Stimulated activated CD4-positive, alpha-beta T cell treated with anti-CD3 and anti-CD28 coated beads, Interleukin-1b, Interleukin-23, amount 100 ng/mL, for 48 hours (primary cell): ENCODE results near the gene ZNRF1.
"Not testable (repeated sequence)": the region's sequence is repeated elsewhere in the genome, so short reads cannot be mapped to it uniquely, and the experiment has no call there.

Experiments
- DNase-seq: peaks from one replicate; pipeline ENCODE4 v3.0.0-alpha.2; 2020

ZNRF1 gene

DNA sequence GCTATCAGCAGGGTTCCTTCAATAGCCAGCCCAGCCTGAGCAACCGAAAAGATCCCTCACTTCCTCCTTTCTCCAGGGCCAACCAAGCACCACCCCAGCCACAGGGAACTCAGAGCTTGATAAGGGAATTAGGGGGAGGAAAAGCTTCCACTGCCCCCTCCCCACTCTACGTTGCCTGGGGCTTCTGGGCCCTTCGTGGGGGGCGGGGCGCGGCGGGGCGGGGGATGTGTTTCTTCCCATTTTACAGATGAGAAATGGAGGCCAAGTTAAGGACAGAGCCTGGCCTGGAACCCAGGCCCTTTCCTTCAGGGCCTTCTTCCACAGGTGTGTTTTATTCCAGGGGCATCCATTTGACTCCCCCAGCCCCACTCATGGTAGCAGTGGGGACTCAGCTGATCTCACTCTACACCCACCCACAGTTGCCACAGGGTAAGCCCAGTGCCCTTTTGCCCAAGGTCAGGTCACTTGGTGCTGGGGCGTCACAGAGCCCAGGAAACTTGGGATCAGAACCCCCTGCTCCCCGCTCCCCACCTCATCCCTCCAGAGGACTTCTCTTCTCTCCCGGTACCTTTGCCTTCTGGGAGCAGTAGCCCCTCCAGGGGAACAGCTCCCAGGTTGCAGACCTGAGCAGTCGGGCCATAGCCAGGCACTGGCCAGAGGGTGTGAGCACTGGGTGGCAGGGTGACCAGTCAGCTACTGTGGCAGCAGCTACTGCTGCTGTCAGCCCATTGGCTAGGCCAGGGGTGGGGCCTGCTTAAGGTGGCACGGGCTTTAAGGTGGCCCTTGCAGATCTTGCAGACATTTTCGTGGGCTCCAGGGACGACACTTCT, 117.5 kb downstream of the ZNRF1 start, which contains the start of gene LDHD:
Gene LDHD, minus strand, starts transcription at position 700 of the 830 bp plus-strand sequence. Its CDS starts 60 bp downstream, at position 640.
- no peak for DNase-seq

DNA sequence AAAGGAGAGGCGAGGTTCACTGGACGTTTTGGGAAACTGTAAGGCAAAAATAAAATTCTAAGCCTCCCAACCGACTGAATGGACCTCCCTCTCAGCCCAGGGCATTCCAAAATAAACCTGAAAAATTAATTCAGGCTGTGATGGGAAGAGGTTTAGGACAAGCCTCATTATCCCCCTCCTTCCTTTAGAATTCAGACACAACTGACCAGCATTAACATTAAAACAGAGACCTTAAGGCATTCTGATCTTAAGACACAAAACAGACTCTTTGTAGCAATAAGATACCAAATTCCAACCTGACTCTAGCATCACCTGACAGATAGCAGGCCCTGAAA, 118.1 kb downstream of the ZNRF1 start:
- DNase-seq, result no peak

DNA sequence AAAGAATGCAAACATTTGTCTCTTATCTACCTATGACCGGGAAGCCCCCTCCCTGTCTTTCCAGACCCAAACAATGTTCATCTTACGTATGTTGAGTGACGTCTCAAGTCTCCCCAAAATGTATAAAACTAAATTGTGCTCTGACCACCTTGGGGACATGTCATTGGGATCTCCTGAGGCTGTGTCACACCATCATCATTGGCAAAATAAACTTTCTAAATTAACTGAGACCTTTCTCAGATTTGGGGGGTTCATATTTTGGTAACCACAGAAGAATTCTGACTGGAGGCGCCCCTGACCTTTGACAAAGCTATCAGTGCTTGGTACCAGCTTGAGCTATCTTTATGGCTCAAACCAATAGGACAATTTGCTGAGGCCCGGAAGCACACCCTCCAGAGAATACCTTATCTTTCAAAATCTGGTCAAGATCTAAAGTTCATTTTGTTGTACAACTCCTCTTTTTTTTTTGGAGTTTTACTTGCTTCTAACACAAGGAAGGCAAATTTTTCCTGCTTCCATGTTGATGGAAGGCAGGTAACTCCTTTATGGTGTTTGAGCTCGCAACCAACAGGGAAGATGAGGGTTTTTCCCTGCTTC, 120.2 kb downstream of the ZNRF1 start:
- DNase-seq, result no peak

DNA sequence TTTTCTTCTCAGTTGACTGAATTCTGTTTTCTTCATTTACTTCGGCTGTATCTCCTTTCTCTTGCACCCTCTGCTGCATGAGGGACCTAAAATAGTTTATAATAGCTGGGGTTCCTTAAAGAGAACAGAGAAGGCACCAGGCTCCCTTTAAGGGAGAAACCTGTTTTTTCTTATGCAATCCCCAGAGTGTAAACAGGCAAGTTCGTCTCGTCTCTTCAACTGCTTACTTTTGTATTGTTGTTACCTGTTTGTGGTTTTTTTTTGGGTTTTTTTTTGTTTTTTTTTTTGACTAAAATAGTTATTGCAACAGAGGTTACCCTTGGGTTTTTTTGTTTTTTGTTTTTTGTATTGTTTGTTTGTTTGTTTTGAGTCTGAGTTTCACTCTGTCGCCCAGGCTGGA, 121.4 kb downstream of the ZNRF1 start:
- no peak for DNase-seq

DNA sequence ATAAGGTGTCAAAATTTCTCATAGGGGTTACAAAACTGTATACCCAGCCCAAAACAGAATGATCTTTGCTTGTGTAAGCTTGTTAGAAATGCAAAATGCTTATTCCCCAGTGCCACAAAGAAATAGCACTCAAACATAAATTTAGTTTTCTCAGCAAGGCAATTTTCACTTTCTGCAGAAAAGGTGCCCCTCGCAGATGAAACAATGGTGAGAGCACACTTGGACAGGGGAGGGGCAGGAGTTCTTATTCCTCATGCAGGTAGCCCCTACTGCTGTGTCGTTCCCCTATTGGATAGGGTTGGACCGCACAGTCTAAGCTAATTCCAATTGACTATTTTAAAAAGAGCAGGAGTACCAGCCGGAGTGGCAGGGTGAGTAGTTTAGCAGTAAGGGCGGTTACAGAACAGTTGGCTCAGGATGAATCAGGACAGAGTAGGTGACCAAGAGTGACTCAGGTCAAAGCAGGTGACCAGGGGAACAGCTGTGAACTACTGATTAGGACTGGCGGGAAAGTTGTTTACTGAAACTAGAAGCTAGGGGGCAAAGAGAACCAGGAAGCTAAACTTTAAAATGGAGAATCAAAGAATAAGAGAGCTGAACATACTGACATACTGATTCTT, 123.2 kb downstream of the ZNRF1 start:
- no peak for DNase-seq

DNA sequence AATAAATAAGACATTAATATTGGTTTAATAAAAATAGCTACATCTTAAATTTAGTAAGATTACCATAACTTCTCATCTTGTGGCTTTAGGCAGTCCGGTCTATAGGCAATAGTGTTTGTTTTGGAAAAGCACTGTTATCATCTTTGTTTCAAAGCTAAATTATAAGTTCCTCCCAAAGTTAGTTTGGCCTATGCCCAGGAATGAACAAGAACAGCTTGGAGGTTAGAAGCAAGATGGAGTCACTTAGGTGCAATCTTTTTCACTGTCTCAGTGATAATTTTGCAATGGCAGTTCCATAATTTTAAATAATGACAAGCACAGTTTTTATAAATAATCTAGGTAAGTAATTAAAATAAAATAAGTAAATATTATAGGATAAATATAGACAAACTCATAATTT, 123.8 kb downstream of the ZNRF1 start:
- no peak for DNase-seq

DNA sequence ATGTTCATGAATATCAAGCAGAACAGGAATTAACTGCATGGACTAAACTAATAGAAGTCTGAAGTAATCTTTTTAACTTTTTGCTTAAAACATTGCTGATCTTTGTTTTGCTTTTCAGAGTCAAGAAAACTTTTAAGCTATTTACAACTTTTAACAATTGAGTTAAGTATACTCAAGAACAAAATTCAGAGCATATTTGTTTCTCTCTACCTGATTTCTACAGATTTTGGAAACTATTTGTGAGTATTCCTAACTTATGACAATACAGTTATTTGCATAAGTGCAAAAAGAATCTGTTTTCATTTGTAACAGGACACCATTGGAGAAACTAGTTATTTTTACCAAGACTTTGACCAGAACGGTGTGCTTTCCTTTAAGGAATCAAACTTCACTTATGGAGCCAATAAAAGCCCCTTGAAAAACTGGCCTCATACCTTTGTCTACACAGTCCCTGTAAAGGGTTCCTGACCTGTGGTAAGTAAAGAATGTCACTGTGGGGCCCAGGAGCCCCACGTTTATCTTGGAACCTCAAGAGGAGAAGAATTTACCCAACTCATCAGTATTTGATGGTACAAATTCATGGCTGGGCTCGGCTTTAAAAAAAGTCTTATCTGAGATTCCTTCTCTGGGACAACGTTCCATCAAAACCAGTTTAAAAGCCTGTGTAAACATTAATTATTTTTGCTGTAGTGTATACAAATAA, 129.0 kb downstream of the ZNRF1 start:
- DNase-seq, result no peak

DNA sequence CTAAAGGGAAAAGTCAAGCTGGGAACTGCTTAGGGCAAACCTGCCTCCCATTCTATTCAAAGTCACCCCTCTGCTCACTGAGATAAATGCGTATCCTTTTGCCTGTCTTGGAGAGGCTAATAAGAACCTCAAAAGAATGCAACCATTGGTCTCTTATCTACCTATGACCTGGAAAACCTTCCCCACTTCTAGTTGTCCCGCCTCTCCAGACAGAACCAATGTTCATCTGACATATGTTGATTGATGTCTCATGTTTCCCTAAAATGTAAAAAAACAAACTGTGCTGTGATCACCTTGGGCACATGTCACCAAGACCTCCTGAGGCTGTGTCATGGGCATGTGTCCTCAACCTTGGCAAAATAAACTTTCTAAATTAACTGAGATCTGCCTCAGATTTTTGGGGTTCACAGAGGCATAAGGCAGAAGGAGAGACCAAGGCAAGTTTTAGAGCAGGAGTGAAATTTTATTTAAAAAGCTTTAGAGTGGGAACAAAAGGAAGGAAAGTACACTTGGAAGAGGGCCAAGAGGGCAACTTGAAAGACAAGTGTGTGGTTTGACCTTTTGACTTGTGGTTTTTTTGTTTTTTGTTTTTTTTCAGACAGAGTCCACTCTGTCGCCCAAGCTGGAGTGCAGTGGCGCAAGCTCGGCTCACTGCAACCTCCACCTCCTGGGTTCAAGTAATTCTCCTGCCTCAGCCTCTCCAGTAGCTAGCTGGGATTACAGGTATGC, 130.8 kb downstream of the ZNRF1 start:
- not testable (repeated sequence) for DNase-seq

DNA sequence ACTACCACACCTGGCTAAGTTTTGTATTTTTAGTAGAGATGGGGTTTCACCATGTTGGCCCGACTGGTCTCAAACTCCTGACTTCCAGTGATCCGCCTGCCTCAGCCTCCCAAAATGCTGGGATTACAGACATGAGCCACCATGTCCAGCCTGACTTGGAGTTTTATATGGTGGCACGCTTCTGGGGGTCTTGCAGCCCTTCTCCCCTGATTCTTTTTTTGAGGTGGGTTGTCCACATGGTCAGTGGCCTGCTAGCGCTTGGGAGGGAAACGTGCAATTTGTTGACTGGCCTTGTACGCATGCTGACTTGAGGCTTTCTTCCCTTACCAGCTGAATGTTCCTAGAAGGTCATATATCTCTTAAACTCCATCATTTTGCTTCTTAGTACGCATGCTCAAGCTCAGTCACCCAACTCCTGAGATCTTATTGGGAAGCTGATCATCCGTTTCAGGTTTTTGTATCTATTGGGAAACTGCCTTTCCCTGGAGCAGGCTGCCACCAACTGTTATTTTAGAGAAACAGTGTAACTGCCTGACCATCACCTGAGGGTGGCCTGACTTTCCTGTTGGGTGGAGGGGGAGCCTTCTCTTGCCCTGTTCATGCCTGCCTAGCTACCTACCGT, 131.4 kb downstream of the ZNRF1 start:
- no peak for DNase-seq

DNA sequence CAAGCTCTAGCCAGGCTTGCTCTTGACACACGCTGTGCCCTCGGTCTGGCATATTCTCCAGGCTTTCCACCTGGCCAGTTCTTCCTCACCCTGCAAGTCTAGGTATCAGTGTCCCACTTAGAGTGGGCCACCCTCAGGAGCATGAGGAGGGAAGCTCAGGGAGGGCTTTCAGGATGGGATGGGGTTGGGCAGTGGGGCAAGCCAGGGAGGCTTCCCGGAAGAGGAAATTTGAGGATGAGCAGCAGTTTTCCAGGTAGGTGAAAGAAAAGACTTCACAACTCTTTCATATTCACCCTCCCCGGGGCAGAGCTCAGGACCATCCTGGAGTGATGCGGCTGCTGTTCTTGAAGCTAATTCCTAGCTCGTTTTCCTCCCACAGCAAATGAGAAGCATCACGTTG, 132.3 kb downstream of the ZNRF1 start:
- DNase-seq, result no peak

DNA sequence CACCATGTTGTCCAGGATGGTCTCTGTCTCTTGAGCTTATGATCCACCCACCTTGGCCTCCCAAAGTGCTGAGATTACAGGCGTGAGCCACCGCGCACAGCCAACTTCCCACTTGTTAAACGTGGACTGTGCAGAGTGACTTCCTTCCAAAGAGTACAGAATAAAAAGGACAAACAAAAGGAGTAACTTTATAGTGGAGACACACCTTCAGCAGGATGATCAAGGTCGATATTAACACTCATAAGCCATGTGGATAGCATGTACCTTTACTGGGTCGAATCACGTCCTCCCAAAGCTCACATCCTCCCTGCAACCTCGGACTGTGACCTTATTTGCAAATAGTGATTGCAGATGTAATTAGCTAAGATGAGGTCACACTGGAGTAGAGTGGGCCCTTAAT, 139.4 kb downstream of the ZNRF1 start:
- no peak for DNase-seq

DNA sequence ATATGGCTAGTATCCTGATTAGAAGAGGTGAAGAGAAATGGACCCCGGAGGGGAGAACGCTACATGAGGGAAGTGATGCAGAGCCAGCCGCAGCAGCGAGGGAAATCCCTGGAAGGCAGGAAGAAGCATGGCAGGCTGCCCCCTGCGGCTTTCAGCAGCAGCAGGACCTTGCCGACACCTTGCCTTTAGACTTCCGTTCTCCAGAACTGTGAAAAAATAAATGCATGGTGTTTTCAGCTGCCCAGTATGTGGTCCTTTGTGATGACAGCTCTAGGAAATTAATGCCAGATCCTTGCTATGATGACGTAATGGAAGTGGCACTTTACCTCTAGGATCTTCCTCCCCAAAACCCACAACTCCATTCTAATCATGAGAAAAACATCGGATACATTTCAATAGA, 139.8 kb downstream of the ZNRF1 start:
- DNase-seq, result no peak

DNA sequence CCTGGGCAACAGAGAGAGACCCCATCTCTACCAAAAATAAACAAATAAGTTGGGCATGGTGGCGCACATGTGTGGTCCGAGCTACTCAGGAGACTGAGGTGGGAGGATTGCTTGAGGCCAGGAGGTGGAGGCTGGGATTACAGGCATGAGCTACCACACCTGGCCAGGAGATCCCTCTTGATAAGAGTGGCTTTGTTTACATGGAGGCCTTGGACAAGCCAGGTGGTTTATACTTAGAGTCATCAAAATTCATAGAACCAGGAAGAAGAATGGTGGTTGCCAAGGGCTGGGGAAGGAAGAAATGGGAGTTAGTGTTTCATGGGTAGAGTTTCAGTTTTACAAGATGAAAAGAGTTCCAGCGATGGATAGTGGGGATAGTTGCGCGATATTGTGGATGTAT, 140.7 kb downstream of the ZNRF1 start:
- DNase-seq, result no peak

DNA sequence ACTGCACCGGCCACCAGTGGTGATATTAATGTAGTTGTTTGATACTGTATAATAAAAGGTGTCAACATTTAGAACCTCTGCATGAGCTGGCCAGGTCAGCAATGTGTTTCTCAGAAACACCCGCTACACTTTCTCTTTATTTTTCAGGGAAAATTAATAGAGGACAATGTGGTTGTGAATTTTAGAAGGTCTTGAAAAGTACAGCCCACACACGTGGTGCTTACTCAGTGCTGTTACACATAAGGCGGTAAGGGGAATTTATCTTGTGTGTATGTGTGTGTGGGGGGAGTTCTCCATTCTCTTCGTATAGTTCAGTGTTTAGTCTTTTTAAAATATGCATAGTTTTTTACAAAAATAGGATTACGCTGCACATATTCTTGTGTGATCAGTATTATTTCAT, 145.1 kb downstream of the ZNRF1 start:
- no peak for DNase-seq

DNA sequence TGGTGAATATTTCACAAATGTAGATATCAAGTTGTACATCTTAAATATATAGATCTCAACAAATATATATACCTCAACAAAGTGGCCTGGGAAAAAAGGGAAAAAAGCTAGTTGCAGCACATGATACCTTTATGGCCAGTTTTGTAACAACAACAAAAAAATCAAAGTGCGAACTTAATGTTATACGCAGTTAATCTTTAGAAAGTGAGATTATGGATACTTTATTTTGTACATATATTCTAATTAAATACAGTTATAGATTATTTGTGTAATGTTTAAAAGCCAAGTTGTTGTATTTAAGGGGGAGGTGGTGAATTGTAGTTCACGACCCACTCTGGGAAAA, 149.1 kb downstream of the ZNRF1 start:
- no peak for DNase-seq

DNA sequence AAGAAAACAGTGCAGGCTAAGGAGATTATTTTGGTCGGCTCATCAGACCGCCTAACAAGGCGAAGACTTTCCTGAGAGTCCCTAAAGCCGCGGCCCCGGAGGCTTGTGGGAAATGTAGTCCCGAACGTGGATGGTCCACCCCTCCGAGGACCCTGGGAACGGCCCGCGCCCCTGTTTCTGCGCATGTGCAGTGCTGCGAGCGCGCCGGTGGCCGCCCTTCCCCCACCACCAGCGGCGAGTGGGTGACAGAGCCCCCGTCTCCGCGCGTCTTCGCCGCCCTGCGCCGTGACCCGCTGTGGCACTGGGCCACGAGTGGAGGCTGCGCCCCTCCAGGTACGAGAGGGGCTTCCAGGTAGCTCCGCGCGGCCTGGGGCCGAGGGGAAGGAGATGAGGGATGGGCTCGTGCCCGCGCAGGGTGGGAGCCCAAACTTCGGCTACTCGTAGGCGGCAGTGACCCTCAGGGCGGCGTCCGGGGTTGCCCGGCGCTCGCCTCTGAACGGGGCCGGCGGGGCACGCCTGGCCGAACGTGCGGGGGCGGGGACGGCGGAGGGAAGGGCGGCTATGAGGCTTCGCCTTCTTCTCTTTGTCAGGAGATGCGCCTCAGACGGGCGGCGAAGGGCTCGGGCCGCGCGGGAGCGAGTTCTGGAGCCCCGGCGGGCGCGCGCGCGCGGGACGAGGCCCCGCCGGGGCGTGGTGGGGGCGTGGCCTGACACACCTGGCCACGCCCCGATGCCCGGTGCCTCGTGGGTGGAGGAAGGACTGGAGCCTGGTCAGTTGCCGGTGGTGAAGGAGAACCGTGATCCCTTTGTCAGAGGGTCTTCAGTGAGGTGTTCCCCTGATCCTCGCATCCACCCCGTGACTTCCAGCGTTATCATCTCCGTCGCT, 149.7 kb downstream of the ZNRF1 start, which contains the start of gene ZFP1:
Gene ZFP1, plus strand, starts transcription at position 214 of the 885 bp plus-strand sequence. CDS start 4,428 bp downstream, outside the sequence.
- DNase-seq, result peak; percentile 94

DNA sequence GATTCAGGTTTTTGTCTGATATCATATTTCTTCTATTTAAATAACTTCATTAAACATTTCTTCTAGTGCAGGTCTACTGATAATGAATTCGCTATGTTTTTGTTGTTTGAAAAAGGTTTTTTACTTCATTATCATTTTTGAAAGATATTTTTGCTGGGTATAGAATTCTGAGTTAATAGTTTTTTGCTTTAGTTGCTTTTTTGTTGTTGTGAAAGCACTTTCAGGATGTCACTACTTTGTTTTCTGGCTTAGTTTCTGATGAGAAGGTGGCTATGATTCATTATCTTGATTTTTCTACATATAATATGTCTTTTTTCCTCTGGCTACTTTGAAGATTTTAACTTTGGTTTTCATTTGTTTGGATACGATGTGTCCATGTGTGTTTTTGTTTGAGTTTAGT, 153.0 kb downstream of the ZNRF1 start:
- DNase-seq, result no peak

DNA sequence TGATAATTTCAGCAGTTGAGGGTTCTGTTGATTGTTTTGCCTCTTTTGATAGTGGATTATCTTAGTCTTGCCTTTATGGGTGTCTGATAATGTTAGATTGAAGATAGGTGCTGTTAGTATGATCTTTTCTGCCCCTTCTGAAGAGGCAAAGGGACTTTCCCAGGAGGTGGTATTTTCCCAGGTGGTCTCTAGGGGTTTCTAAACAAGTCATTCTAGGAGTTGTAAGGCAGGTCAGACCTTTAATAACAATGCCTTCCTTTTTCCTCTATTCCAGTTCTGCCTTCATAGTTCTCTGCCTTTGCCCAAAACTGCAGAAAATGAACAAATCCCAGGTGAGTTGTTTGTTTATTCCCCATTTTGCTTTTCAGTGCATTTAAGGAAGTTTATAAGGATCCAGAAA, 153.8 kb downstream of the ZNRF1 start:
- DNase-seq, result no peak

DNA sequence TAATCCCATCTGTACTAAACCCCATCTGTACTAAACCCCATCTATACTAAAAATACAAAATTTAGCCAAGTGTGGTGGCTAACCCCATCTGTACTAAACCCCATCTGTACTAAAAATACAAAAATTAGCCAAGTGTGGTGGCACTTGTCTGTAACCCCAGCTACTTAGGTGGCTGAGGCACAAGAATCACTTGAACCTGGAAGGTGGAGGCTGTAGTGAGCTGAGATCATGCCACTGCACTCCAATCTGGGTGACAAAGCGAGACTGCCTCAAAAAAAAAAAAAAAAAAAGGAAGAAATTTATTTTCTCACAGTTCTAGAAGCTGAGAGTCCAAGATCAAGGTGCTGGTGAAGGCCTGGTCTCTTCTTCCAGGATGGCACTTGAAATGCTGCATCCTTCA, 161.6 kb downstream of the ZNRF1 start:
- no peak for DNase-seq
